DMS79 treated with DMSO at 0.1 percent for 48 hours (cell line): ENCODE results near the gene BCR.
"Not testable (repeated sequence)": the region's sequence is repeated elsewhere in the genome, so short reads cannot be mapped to it uniquely, and the experiment has no call there.

ENCODE experiments used
- DNase-seq: peaks from one replicate; lab custom pipeline; 2025; lab: John Stamatoyannopoulos, UW

BCR gene

GRCh38 chr22:23180301-23180892 is at the start of gene BCR:
TSS of gene BCR (plus strand) at chr22:23180509. CDS start at chr22:23180961, 452 bp downstream.
- peak; percentile 3 for DNase-seq

- no peak for DNase-seq
Measured at GRCh38 chr22:23130697-23131096, 49.6 kb upstream of the BCR start.

GRCh38 chr22:23131931-23132330 is 48.4 kb upstream of the BCR start:
- no peak for DNase-seq

- no peak for DNase-seq
Measured at GRCh38 chr22:23132376-23133091, 47.8 kb upstream of the BCR start.

- DNase-seq = no peak
Measured at GRCh38 chr22:23133922-23134321, 46.4 kb upstream of the BCR start.

DNA sequence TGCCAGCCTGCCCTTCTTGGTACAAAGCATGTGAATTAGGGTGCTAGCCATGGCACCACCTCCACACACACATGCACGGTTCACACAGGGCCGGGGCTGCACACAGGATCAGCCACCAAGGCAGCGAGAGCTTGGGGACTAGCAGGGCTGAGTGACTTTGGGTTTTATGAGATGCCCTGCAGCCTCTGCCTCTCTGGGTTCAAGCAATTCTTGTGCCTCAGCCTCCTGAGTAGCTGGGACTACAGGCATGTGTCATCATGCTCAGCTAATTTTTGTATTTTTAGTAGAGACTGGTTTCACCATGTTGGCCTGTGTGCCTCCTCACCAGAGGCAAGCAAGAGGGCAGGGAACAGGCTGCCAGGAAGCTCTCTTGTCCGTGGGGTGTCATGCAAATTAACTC is 43.3 kb upstream of the BCR start:
- DNase-seq = not testable (repeated sequence)

GRCh38 chr22:23137468-23137867 is 42.8 kb upstream of the BCR start:
- no peak for DNase-seq

GRCh38 chr22:23137905-23138561 is 42.3 kb upstream of the BCR start:
- DNase-seq = no peak

- peak; percentile 23 for DNase-seq
Measured at GRCh38 chr22:23138584-23139435, 41.5 kb upstream of the BCR start.

DNA sequence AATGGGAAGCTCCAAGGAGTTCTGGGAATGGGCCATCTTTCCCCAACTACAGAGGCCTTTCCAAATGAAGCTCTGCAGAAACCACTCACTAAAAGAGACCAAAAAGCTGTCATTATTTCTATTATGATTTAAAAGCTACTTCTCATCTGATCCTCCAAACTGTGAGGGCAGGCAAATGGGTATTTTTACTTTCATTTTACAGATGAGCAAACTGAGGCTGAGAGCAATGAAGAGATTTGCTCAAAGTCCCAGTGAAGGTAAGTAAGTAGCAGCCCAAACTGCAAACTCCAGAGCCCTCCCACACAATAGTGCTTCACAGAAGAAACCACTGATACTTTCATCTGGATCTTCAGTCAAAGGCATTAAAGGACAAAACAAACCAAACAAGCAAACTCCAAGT is 39.9 kb upstream of the BCR start:
- no peak for DNase-seq

- DNase-seq = no peak
Measured at GRCh38 chr22:23142546-23143105, 37.7 kb upstream of the BCR start.

DNA sequence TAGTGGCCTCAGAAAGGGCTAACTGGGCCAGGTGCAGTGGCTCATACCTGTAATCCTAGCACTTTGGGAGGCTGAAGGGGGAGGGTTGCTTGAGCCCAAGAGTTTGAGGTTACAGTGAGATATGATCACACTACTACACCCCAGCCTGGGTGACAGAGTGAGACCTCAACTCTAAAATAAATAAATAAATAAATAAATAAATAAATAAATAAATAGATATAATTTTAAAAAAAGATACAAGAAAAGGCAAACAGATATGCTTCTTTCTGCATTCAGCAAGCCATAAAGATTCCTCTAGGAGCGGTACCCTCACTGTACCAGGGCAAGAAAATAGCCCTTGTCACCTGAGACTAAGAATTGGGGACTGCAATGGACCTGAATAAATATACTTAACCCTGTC is 37.2 kb upstream of the BCR start:
- DNase-seq = no peak

GRCh38 chr22:23144432-23144831 is 35.9 kb upstream of the BCR start:
- no peak for DNase-seq

- DNase-seq = peak; percentile 91
Measured at GRCh38 chr22:23144932-23145877, 35.1 kb upstream of the BCR start, which contains the start of gene RAB36. TSS of gene RAB36 (plus strand) at chr22:23145477. CDS start at chr22:23146617, 1,140 bp downstream.

- DNase-seq = no peak
Measured at GRCh38 chr22:23145878-23146470, 34.3 kb upstream of the BCR start.

GRCh38 chr22:23146478-23147205 is 33.7 kb upstream of the BCR start:
- no peak for DNase-seq

GRCh38 chr22:23147617-23148387 is 32.5 kb upstream of the BCR start:
- DNase-seq = peak; percentile 40

DNA sequence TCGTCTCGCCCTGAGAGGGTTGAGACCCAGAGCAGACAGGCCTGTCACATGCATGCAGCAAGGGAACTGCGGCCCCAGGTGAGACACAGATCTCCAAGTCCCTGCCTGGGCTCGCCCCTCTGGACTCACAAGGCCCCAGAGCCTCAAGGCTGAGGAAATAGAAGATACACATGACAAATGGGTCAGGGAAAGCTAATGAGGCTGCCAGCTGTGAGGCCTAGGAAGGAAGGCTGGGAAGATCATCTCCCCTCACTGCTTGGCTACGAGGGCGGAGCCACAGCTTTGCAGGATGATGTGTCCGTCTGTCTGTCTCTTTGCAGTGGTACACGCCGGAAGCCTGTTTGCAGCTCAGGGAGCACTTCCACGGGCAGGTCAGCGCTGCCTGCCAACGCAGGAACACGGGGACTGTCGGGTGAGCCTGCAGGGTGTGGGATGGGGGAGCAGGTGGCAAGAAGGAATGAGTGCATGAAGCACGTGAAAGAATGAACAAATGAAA is 30.5 kb upstream of the BCR start:
- peak; percentile 59 for DNase-seq

DNA sequence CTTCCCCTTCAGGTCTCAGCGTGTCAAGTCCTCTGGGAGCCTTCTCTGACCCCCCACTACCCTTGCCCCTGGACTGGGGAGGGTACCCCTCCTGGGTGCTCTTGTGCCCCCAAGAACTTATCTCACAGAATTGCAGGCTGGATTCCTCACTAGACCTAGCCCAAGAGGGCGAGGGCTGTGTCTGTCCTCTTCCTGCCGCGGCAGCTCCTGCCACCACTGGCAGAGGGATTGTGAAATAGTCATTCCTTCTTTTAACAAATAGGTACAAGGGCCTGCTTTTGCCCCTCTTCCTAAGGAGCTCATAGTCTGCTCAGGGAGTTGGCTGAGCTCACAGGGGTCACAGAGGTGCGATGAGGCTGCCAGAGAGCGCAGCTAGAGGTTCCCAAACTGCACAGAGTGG is 29.5 kb upstream of the BCR start:
- DNase-seq = no peak
